IPS-18c (cell line): Measurements from ENCODE around the gene ZNF687.
A peak's percentile ranks its signal among the peaks of the same experiment; 100 is the strongest.
"Not testable (repeated sequence)": the region's sequence is repeated elsewhere in the genome, so short reads cannot be mapped to it uniquely, and the experiment has no call there.

Experiments used
- H3K4me3 ChIP-seq: 2 replicates; pipeline ENCODE4 v1.7.0; 2013; ENCODE audit warnings: low read depth, mild to moderate bottlenecking, low read length, moderate library complexity; ENCODE audit not compliant: insufficient read depth
- H3K9me3 ChIP-seq: one replicate; pipeline ENCODE4 v1.6.1; 2013; ENCODE audit warnings: mild to moderate bottlenecking, low read length, moderate library complexity; ENCODE audit not compliant: control insufficient read depth, insufficient read depth

Gene ZNF687

GRCh38 chr1:151266821-151267220, 15.3 kb upstream of the ZNF687 start:
- Histone ChIP-seq H3K4me3 (no peak overlapping the region), H3K9me3 (no peaks in the 10 kb centered on the region)

- Histone ChIP-seq H3K9me3 (no peaks in the 10 kb centered on the region), H3K4me3 (no peak overlapping the region)
Observed at GRCh38 chr1:151267760-151268159, 14.3 kb upstream of the ZNF687 start.

- Histone ChIP-seq H3K4me3 (no peak overlapping the region), H3K9me3 (no peaks in the 10 kb centered on the region)
Observed at GRCh38 chr1:151273924-151274466, 8.1 kb upstream of the ZNF687 start.

- H3K9me3 ChIP-seq, H3K4me3 ChIP-seq: not testable (repeated sequence)
Observed at GRCh38 chr1:151275341-151275740, 6.8 kb upstream of the ZNF687 start.

- H3K9me3 ChIP-seq, result no peaks in the 10 kb centered on the region
- no peak overlapping the region for H3K4me3 ChIP-seq
Observed at GRCh38 chr1:151277249-151277648, 4.8 kb upstream of the ZNF687 start.

- no peaks in the 10 kb centered on the region for H3K9me3 ChIP-seq
Observed at GRCh38 chr1:151281225-151281968, 702 bp upstream of the ZNF687 start.

GRCh38 chr1:151282883-151283725, 1.0 kb downstream of the ZNF687 start:
- Histone ChIP-seq H3K9me3 (no peaks in the 10 kb centered on the region), H3K4me3 (peak overlapping the region; percentile 88)

More at GRCh38 chr1:151281225-151281968, 702 bp upstream of the ZNF687 start:
- H3K4me3 ChIP-seq, result peak overlapping the region; percentile 88

GRCh38 chr1:151284013-151284577, 2.0 kb downstream of the ZNF687 start:
- H3K4me3 ChIP-seq, result no peak overlapping the region

GRCh38 chr1:151286619-151287340, 4.7 kb downstream of the ZNF687 start:
- no peak overlapping the region; the same call in 1 of the 2 replicates for H3K4me3 ChIP-seq
- peaks cover 2% of the 10 kb centered on the region for H3K9me3 ChIP-seq

More at GRCh38 chr1:151284013-151284577, 2.0 kb downstream of the ZNF687 start:
- H3K9me3 ChIP-seq, result no peaks in the 10 kb centered on the region

- H3K9me3 ChIP-seq, result peaks cover 2% of the 10 kb centered on the region
- no peak overlapping the region; the same call in 1 of the 2 replicates for H3K4me3 ChIP-seq
Observed at GRCh38 chr1:151287341-151287699, 5.2 kb downstream of the ZNF687 start.

GRCh38 chr1:151287767-151288500, 5.8 kb downstream of the ZNF687 start:
- H3K4me3 ChIP-seq, result no peak overlapping the region
- peaks cover 2% of the 10 kb centered on the region for H3K9me3 ChIP-seq

GRCh38 chr1:151288502-151288901, 6.4 kb downstream of the ZNF687 start:
- no peak overlapping the region for H3K4me3 ChIP-seq

GRCh38 chr1:151289080-151289935, 7.2 kb downstream of the ZNF687 start:
- peaks cover 2% of the 10 kb centered on the region for H3K9me3 ChIP-seq
- H3K4me3 ChIP-seq, result no peak overlapping the region

More at GRCh38 chr1:151288502-151288901, 6.4 kb downstream of the ZNF687 start:
- H3K9me3 ChIP-seq, result peaks cover 2% of the 10 kb centered on the region

- H3K9me3 ChIP-seq, result peaks cover 2% of the 10 kb centered on the region
Observed at GRCh38 chr1:151289991-151290708, 8.1 kb downstream of the ZNF687 start.

GRCh38 chr1:151290709-151291303, 8.7 kb downstream of the ZNF687 start:
- peaks cover 2% of the 10 kb centered on the region for H3K9me3 ChIP-seq
- H3K4me3 ChIP-seq, result no peak overlapping the region

More at GRCh38 chr1:151289991-151290708, 8.1 kb downstream of the ZNF687 start:
- H3K4me3 ChIP-seq, result no peak overlapping the region
